Caco-2 (cell line): ENCODE measurements around the gene NFKB2. TPM values are rescaled to one million over a fixed set of nuclear protein-coding genes. Genes with fewer than 3 reads are reported as not detected.

Experiments
- BruUV-seq: library from RNA; stranded (reverse); fragments of 400-500 nt; replicated peaks from 2 replicates; lab custom pipeline; 2021; lab: Mats Ljungman, UMichigan
- CTCF ChIA-PET: fragments of 300-600 bp; sonication (Branson Sonifier 250); formaldehyde crosslinking; loops from one replicate; lab custom pipeline; 2022; ENCODE audit warnings: antibody characterized with exemption; lab: Charles Lee
- POLR2A ChIA-PET: fragments of 300-600 bp; sonication (Branson Sonifier 250); formaldehyde crosslinking; loops from one replicate; lab custom pipeline; 2022; ENCODE audit warnings: antibody characterized with exemption; lab: Charles Lee
- DNase-seq, 2 experiments: peaks; one replicate each; pipeline versions ENCODE4 v3.0.0 to v3.0.0-alpha.2; 2020 to 2022
- H3K27me3 ChIP-seq: replicated peaks from 2 replicates; pipeline ENCODE4 v1.6.0; 2011; ENCODE audit warnings: low read length; ENCODE audit not compliant: control insufficient read depth, insufficient read depth
- H3K36me3 ChIP-seq: 2 replicates; pipeline ENCODE4 v1.5.1; 2011; ENCODE audit warnings: low read length; ENCODE audit not compliant: control insufficient read depth, insufficient read depth
- H3K4me1 ChIP-seq: fragments of 250-450 bp; sonication (Bioruptor Pico); 2 replicates; pipeline ENCODE4 v1.5.1; 2020; ENCODE audit warnings: mild to moderate bottlenecking
- H3K4me3 ChIP-seq: 2 replicates; pipeline ENCODE4 v1.5.1; 2011; ENCODE audit warnings: low read depth, mild to moderate bottlenecking, control low read depth, low read length
- H3K9me3 ChIP-seq: fragments of 250-450 bp; sonication (Bioruptor Pico); 2 replicates; pipeline ENCODE4 v1.5.1; 2020; ENCODE audit warnings: mild to moderate bottlenecking, moderate library complexity
- H3K27ac Mint-ChIP-seq: one replicate; pipeline ENCODE4 v1.8.0; 2022; ENCODE audit warnings: mixed read lengths; ENCODE audit not compliant: unreplicated experiment
- H3K27me3 Mint-ChIP-seq: one replicate; pipeline ENCODE4 v1.8.0; 2022; ENCODE audit warnings: mixed read lengths; ENCODE audit not compliant: insufficient read depth, unreplicated experiment
- H3K36me3 Mint-ChIP-seq: one replicate; pipeline ENCODE4 v1.8.0; 2022; ENCODE audit warnings: mild to moderate bottlenecking, mixed read lengths; ENCODE audit not compliant: insufficient read depth, unreplicated experiment
- H3K4me1 Mint-ChIP-seq: one replicate; pipeline ENCODE4 v1.8.0; 2022; ENCODE audit warnings: low read depth, mixed read lengths; ENCODE audit not compliant: unreplicated experiment
- H3K4me3 Mint-ChIP-seq: one replicate; pipeline ENCODE4 v1.8.0; 2022; ENCODE audit warnings: mild to moderate bottlenecking, moderate library complexity, mixed read lengths; ENCODE audit not compliant: unreplicated experiment
- H3K9me3 Mint-ChIP-seq: one replicate; pipeline ENCODE4 v1.8.0; 2022; ENCODE audit warnings: mixed read lengths; ENCODE audit not compliant: unreplicated experiment
- intact Hi-C: fragments of 100-400 bp; cut with micrococcal nuclease; formaldehyde crosslinking; loops from one replicate; pipeline ENCODE4 v1.10.0; 2022; ENCODE audit not compliant: unreplicated experiment
- total RNA-seq: library from RNA; stranded (reverse); gene quantifications from 2 replicates; pipeline ENCODE4 v1.2.3, GENCODE V29; 2022
- TF ChIP-seq, protein P1 (sequence below), 2 experiments: fragments of 200-600 bp in 1 of 2; IDR thresholded peaks; 1 replicate in 1 of 2; 2 replicates in 1 of 2; pipeline versions ENCODE4 v1.5.1 to v1.8.0; 2011 to 2022; ENCODE audit warnings: antibody characterized with exemption in 1 of 2, control low read depth in 1 of 2, inconsistent platforms in 1 of 2, low read depth in 1 of 2, low read length in 1 of 2, mild to moderate bottlenecking in 1 of 2, moderate library complexity in 1 of 2; ENCODE audit not compliant: insufficient read depth in 1 of 2, severe bottlenecking in 1 of 2, unreplicated experiment in 1 of 2

Gene NFKB2
- total RNA-seq, 1 experiment from 2014 or later = 36.5 TPM

DNA sequence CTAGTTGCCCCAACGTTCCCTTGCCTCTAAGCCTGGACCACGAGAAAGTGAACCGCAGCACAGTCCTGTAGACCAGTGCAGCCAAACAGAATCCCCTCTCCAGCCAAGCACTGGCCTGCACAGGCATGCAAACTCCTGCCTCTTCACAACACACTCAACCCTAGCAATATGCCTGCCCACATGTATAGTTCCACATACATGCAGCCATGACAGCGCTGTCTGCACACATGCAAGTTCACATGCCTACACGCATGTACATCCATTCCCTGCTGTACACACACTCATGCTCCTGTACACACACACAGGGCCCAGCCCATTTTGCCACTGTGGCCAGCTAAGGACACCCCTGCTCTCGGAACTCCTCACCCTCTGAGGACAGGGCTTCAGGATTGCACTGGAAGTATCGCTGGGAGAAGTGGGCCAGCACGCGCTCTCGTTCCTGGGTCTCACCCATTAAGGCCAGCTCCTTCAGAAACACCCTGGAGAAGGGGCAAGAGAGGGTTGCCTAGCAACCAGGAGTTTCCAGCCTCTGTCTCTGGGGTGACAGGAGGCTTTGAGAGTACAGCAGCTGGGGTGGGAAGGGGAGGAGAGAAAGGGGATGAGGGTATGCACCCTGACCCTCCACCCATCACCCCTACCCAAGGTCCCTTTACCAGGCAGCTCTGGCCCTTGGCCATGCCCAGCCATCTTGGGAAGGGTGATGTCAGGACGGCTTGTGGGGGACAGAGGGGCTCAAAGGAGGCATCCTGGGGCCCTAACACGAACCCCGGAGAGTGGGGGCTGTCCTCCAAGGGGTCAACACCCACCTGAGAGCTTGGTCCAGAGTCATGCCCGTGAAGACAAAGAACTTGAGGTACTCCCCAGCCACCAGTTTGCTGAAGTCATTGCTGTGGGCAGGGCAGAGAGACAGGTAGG lies 16.1 kb downstream of the NFKB2 start:
- Mint-ChIP-seq H3K27me3 (peaks cover 16% of the 10 kb centered on the region), H3K9me3 (no peaks in the 10 kb centered on the region), H3K36me3 (no peaks in the 10 kb centered on the region), H3K4me1 (no peaks in the 10 kb centered on the region), H3K27ac (no peak overlapping the region), H3K4me3 (no peak overlapping the region)
- H3K27me3 ChIP-seq = peaks cover 1% of the 10 kb centered on the region; the same call in 1 of the 2 replicates
- no TSS peak for BruUV-seq
- intact Hi-C loops = no loop called here
- CTCF ChIA-PET = interaction anchor here (0.6 kb wide), 1 partner anchor 21 kb away, joined by 3 read pairs; no protein-coding TSS in a partner anchor
- no peak overlapping the region for H3K4me3 ChIP-seq
- H3K9me3 ChIP-seq = no peaks in the 10 kb centered on the region
- TF ChIP-seq, protein P1, sequence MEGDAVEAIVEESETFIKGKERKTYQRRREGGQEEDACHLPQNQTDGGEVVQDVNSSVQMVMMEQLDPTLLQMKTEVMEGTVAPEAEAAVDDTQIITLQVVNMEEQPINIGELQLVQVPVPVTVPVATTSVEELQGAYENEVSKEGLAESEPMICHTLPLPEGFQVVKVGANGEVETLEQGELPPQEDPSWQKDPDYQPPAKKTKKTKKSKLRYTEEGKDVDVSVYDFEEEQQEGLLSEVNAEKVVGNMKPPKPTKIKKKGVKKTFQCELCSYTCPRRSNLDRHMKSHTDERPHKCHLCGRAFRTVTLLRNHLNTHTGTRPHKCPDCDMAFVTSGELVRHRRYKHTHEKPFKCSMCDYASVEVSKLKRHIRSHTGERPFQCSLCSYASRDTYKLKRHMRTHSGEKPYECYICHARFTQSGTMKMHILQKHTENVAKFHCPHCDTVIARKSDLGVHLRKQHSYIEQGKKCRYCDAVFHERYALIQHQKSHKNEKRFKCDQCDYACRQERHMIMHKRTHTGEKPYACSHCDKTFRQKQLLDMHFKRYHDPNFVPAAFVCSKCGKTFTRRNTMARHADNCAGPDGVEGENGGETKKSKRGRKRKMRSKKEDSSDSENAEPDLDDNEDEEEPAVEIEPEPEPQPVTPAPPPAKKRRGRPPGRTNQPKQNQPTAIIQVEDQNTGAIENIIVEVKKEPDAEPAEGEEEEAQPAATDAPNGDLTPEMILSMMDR (IDR thresholded peaks at IDR 0.05; ENCODE audit: insufficient read depth in 1 of 2, low read depth in 1 of 2, low read length in 1 of 2, severe bottlenecking in 1 of 2, unreplicated experiment in 1 of 2) = no peak
- POLR2A ChIA-PET = no interaction called here
- no peak for DNase-seq
- H3K36me3 ChIP-seq = no peaks in the 10 kb centered on the region
- no peaks in the 10 kb centered on the region for H3K4me1 ChIP-seq

DNA sequence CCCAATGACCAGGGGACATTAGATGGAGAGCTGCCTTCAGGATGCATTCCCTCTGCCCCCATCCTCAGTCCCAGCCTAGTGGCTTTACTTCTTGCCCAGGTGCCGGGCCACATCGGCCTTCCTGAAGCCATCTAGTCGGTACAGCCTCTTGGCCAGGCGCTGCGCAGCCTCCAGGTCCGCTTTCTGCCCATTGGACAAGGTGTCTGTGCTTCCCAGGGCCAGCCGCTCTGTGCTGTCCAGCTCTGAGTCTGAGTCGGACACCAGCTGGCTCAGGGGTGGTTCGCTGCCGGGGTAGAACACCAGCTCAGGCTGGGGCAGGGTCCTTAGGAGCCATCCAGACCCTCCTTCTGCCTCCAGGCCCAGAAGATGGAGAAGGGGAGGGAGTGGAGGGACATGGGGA lies 16.8 kb downstream of the NFKB2 start:
- Histone ChIP-seq H3K9me3 (no peaks in the 10 kb centered on the region), H3K4me1 (no peaks in the 10 kb centered on the region), H3K4me3 (no peak overlapping the region), H3K27me3 (peaks cover 1% of the 10 kb centered on the region; the same call in 1 of the 2 replicates), H3K36me3 (no peaks in the 10 kb centered on the region)
- Mint-ChIP-seq H3K4me3 (no peak overlapping the region), H3K36me3 (no peaks in the 10 kb centered on the region), H3K4me1 (no peaks in the 10 kb centered on the region), H3K27me3 (peaks cover 16% of the 10 kb centered on the region), H3K9me3 (no peaks in the 10 kb centered on the region), H3K27ac (no peak overlapping the region)
- POLR2A ChIA-PET = no interaction called here
- TF ChIP-seq, protein P1 (IDR thresholded peaks at IDR 0.05; ENCODE audit: insufficient read depth in 1 of 2, low read depth in 1 of 2, low read length in 1 of 2, severe bottlenecking in 1 of 2, unreplicated experiment in 1 of 2) = no peak
- intact Hi-C loops = no loop called here
- CTCF ChIA-PET = no interaction called here
- DNase-seq = no peak
- no TSS peak for BruUV-seq

DNA sequence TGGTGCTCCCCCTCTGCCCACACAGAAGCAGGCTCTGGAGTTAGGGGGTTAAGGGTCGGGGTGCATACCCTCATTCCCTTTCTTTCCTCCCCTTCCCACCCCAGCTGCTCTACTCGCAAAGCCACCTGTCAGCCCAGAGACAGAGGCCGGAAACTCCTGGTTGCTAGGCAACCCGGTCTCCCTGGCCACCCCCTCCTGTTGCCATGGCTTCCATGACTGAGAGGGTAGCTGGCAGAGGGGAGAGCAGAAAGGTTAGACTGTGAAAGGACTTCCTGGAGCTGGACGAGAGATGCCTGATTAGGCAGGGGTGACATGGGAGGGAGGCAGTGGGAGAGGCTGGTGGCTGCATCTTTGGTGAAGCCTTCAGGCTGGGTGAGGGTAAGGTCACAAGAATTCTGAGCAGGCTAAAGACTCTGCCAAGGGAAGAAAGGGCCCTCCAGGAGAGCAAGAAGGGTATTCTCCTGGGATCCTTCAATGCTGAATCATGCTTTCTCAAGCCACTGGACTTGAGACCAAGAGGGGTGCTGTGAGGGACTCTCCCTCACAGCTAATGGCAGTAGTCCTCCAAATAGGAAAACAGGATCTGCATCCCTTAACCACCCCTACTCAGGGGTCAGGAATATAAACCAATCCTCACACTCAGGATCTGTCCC lies 17.7 kb downstream of the NFKB2 start:
- intact Hi-C loops = no loop called here
- Mint-ChIP-seq H3K27me3 (peaks cover 15% of the 10 kb centered on the region), H3K4me3 (no peak overlapping the region), H3K27ac (no peak overlapping the region), H3K36me3 (no peaks in the 10 kb centered on the region), H3K9me3 (no peaks in the 10 kb centered on the region), H3K4me1 (no peaks in the 10 kb centered on the region)
- DNase-seq = no peak
- H3K4me1 ChIP-seq = 0 out of 2 replicates have a peak, but pooled peaks cover 2% of the 10 kb centered on the region
- ChIA-PET CTCF (no interaction called here), POLR2A (no interaction called here)
- no TSS peak for BruUV-seq
- H3K4me3 ChIP-seq = no peak overlapping the region
- no peaks in the 10 kb centered on the region for H3K36me3 ChIP-seq
- no peaks in the 10 kb centered on the region for H3K9me3 ChIP-seq
- TF ChIP-seq, protein P1 (IDR thresholded peaks at IDR 0.05; ENCODE audit: insufficient read depth in 1 of 2, low read depth in 1 of 2, low read length in 1 of 2, severe bottlenecking in 1 of 2, unreplicated experiment in 1 of 2) = no peak
- peaks cover 1% of the 10 kb centered on the region; the same call in 1 of the 2 replicates for H3K27me3 ChIP-seq
